Adrenal gland (tissue), 12 donors: ENCODE measurements around the gene CHN2. TPM values are rescaled to one million over a fixed set of nuclear protein-coding genes. Genes with fewer than 3 reads are reported as not detected.

Experiments
- DNase-seq, 7 donors: peaks; one replicate each; pipeline ENCODE4 v3.0.0-alpha.2; 2019 to 2020
- H3K27ac ChIP-seq, 5 donors: fragments of 200-600 bp; sonication (generic) in 4 of 5; 1 replicate in 3 of 5; 2 replicates in 2 of 5; pipeline versions ENCODE4 v1.5.1 to v1.8.0; 2016 to 2020; ENCODE audit warnings: mild to moderate bottlenecking in 1 of 5
- H3K27me3 ChIP-seq: fragments of 200-600 bp; 2 replicates; pipeline ENCODE4 v1.8.0; 2021
- H3K36me3 ChIP-seq, 2 donors: fragments of 200-600 bp; replicated peaks in 1 of 2; 1 replicate in 1 of 2; 2 replicates in 1 of 2; pipeline versions ENCODE4 v1.5.1 to v1.8.0; 2018 to 2022
- H3K4me1 ChIP-seq, 2 donors: fragments of 200-600 bp; replicated peaks in 1 of 2; 1 replicate in 1 of 2; 2 replicates in 1 of 2; pipeline versions ENCODE4 v1.5.1 to v1.8.0; 2018 to 2021
- H3K4me3 ChIP-seq, 4 donors: fragments of 200-600 bp; sonication (generic) in 3 of 4; one replicate each; pipeline ENCODE4 v1.5.1; 2016 to 2018
- H3K9me3 ChIP-seq, 3 donors: fragments of 200-600 bp; sonication (generic) in 1 of 3; replicated peaks in 1 of 3; 1 replicate in 2 of 3; 2 replicates in 1 of 3; pipeline versions ENCODE4 v1.5.1 to v1.8.0; 2016 to 2021
- POLR2A ChIP-seq, 2 donors: fragments of 450-650 bp; IDR thresholded peaks; one replicate each; pipeline ENCODE4 v1.6.1; 2017; ENCODE audit warnings: antibody characterized with exemption in 2 of 2, mild to moderate bottlenecking in 2 of 2, moderate library complexity in 1 of 2
- WGBS, 4 donors: extraction: QIAGEN DNeasy Blood & Tissue Kit in 2 of 4; methylation state at CpG; one replicate each; pipeline versions ENCODE4 v1.1.5 to v1.1.7; 2013 to 2017; 5-methylcytosine and 5-hydroxymethylcytosine counted together
- intact Hi-C, 2 donors: fragments of 100-400 bp; cut with DNase I; formaldehyde crosslinking; loops; one replicate each; pipeline versions ENCODE4 v1.14.1 to v1.15.0; 2022 to 2023
- polyA plus RNA-seq, 3 donors: library from polyadenylated mRNA; stranded (reverse); fragments of 200-250 nt in 2 of 3; fragments of 350-450 nt in 1 of 3; fragmentation: Illumina TruSeq in 1 of 3; extraction: RNeasy Lipid Tissue Mini Kit (QIAGEN cat#74804) in 1 of 3; gene quantifications; one replicate each; pipeline ENCODE4 v1.2.3, GENCODE V29; 2013 to 2014
- total RNA-seq, 9 donors: library from RNA; depleted of rRNA in 4 of 9; stranded (reverse); fragments of >200 nt in 4 of 9; fragments of 120-200 nt in 1 of 9; fragmentation: NEBNext Ultra II Directional in 1 of 9; extraction: Animal tissue kit (Norgen Biotek cat#: 25700) in 1 of 9; gene quantifications; one replicate each; pipeline versions ENCODE4 v1.1.0 to v1.2.4, GENCODE V29; 2013 to 2023
- TF ChIP-seq, protein P1 (sequence below), 6 experiments: fragments of 450-650 bp in 4 of 6; fragments of 200-600 bp in 2 of 6; sonication (generic) in 1 of 6; IDR thresholded peaks; 1 replicate in 5 of 6; 2 replicates in 1 of 6; pipeline versions ENCODE4 v1.5.1 to v1.8.0; 2016 to 2021; ENCODE audit warnings: antibody characterized with exemption in 6 of 6, mild to moderate bottlenecking in 2 of 6, moderate library complexity in 1 of 6
- donor health status: healthy with polysubstance abuse.
- donor health status: Bipolar disorder and iron deficiency.
- donor health status: DM: yes; HTN: yes; CAD: no.
- donor health status: DM: no; HTN: no; CAD: no.
- donor health status: DM: no; HTN: no; CAD: no.
- donor health status: DM: yes; HTN: yes; CAD: no.

The CHN2 gene
- total and polyA plus RNA-seq, 12 donors = 2.7 to 35.4 (median 11.5) TPM

DNA sequence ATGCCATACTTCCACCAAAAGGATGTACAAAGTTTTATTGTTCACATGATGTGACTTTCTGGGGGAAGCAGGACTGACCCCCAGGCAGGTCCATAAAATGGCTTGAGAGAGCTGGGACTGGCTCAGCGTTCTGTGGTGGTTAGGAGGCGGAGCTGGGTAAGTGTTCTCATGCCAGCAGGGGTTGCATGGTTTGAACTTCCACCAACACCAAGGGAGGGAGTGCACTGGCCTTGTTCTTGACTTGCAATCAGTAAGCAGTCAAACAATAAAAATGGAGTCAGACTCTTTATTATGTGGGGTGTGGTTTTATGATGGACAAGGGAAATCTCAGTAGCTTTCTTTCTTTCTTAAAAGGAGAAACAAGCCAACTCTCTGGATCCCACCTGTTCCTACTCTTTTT, 273.6 kb downstream of the CHN2 start:
- TF ChIP-seq, protein P1, sequence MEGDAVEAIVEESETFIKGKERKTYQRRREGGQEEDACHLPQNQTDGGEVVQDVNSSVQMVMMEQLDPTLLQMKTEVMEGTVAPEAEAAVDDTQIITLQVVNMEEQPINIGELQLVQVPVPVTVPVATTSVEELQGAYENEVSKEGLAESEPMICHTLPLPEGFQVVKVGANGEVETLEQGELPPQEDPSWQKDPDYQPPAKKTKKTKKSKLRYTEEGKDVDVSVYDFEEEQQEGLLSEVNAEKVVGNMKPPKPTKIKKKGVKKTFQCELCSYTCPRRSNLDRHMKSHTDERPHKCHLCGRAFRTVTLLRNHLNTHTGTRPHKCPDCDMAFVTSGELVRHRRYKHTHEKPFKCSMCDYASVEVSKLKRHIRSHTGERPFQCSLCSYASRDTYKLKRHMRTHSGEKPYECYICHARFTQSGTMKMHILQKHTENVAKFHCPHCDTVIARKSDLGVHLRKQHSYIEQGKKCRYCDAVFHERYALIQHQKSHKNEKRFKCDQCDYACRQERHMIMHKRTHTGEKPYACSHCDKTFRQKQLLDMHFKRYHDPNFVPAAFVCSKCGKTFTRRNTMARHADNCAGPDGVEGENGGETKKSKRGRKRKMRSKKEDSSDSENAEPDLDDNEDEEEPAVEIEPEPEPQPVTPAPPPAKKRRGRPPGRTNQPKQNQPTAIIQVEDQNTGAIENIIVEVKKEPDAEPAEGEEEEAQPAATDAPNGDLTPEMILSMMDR (IDR thresholded peaks at IDR 0.05) = no peak
- TF ChIP-seq POLR2A (IDR thresholded peaks at IDR 0.05) = no peak
- Histone ChIP-seq H3K4me1 (no peaks in the 10 kb centered on the region), H3K27ac (no peak overlapping the region), H3K9me3 (no peaks in the 10 kb centered on the region), H3K4me3 (no peak overlapping the region), H3K36me3 (no peaks in the 10 kb centered on the region), H3K27me3 (no peaks in the 10 kb centered on the region)
- DNase-seq = no peak
- intact Hi-C loops = no loop called here
- WGBS, 4 donors = 86 to 100% (median 88%) methylated on average over 2 of the region's 2 CpGs

DNA sequence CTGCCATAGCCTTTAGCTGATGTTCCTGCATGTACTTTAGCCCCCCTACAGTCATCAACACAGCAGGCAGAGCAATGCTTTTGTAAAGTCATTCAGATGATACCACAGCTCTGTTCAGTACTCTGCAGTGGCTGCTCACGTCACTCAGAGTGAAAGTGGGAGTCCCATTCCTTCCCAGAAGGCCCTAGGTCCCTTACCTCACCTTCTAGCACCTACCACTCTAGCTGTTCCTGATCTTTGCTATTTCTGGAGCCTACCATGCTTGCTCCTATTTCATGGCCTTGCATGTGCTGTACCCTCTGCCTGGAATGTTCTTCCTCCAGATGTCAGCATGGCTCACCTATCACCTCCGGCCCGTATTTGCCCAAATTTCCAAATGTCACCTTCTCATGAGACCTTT, 274.7 kb downstream of the CHN2 start:
- no peak overlapping the region for H3K4me3 ChIP-seq
- H3K36me3 ChIP-seq = no peaks in the 10 kb centered on the region
- H3K27me3 ChIP-seq = no peaks in the 10 kb centered on the region
- H3K9me3 ChIP-seq = no peaks in the 10 kb centered on the region
- intact Hi-C loops = no loop called here
- no peak overlapping the region for H3K27ac ChIP-seq
- 83 to 95% (median 89%) methylated on average over 3 of the region's 3 CpGs for WGBS, 4 donors
- DNase-seq = no peak
- TF ChIP-seq, protein P1 (IDR thresholded peaks at IDR 0.05) = no peak
- TF ChIP-seq POLR2A (IDR thresholded peaks at IDR 0.05) = no peak
- no peaks in the 10 kb centered on the region for H3K4me1 ChIP-seq

DNA sequence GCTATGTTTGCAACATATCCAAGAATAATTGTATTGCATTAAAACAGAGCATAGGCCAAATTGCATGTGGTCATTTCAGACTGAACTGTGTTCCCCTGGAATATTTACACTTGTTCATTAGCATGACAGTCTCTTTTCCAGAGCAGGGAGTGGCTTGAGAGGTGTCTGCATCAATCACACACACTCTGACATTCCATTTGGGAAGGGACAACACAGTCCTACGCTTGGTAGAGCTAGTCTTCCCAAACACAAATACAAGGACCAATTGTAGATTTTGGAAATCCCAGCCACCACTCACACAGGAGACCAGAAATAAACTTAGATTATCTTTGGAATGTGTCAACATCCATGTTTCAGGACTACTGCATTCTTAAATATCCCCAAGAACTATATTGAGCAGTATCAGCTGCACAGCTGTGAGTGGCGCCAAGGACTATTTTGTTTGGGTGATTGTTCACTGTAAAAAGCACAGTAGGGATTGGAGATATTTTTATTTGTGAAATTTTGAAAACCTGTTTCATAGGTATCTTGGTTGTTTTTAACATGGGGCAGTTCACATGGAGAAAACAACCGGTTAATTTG, 275.5 kb downstream of the CHN2 start:
- no peak for TF ChIP-seq POLR2A (IDR thresholded peaks at IDR 0.05)
- TF ChIP-seq, protein P1 (IDR thresholded peaks at IDR 0.05) = no peak
- Histone ChIP-seq H3K36me3 (no peaks in the 10 kb centered on the region), H3K27ac (no peak overlapping the region), H3K9me3 (no peaks in the 10 kb centered on the region), H3K4me3 (no peak overlapping the region), H3K27me3 (no peaks in the 10 kb centered on the region), H3K4me1 (no peaks in the 10 kb centered on the region)
- WGBS, 4 donors = 85 to 93% (median 91%) methylated on average over 3 of the region's 3 CpGs
- DNase-seq = no peak
- intact Hi-C loops = no loop called here

DNA sequence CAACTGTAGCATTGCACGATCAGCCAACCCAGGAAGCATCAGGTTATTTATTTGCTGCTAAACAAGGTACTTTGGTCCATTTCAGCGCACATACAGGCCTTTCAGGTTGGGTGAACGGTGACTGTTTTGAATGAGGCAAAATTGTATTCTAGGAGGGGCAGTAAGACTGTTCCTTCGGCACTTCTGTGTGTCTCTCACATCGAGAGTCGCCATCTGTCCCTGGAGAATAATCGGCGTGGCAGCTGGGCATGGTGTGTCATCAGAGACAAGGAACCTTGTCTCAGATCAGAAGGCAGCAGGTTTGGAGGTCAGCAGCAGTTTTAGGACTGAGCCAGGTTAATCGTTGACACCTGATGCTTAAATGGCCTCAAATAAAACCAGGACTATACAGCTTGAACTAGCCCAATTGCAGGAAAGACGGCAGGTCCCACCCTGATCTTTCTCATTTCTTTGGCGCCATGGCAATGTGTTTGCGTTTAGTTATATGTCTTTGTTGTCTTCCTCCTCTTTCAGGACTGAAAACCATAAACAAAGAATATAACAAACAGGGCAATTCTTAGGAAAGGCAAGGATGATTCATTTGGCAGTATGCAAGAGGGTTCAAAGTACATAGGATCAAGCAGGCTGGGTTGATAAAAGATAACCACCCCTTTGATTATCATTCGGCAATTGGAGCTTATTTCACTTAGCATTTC, 277.0 kb downstream of the CHN2 start:
- no peaks in the 10 kb centered on the region for H3K9me3 ChIP-seq
- no peaks in the 10 kb centered on the region for H3K4me1 ChIP-seq
- H3K27ac ChIP-seq = no peak overlapping the region
- intact Hi-C loops = no loop called here
- TF ChIP-seq, protein P1 (IDR thresholded peaks at IDR 0.05) = no peak
- H3K27me3 ChIP-seq = no peaks in the 10 kb centered on the region
- no peaks in the 10 kb centered on the region for H3K36me3 ChIP-seq
- WGBS, 4 donors = 70 to 79% (median 75%) methylated on average over 13 of the region's 13 CpGs
- H3K4me3 ChIP-seq = no peak overlapping the region
- DNase-seq = no peak
